GM21447 (cell line): ENCODE results near the gene HTT.

Source experiments
- ATAC-seq: cut with Tn5 transposase; IDR thresholded peaks from one replicate; pipeline ENCODE4 v1.9.1; 2021; ENCODE audit not compliant: unreplicated experiment

HTT gene

DNA sequence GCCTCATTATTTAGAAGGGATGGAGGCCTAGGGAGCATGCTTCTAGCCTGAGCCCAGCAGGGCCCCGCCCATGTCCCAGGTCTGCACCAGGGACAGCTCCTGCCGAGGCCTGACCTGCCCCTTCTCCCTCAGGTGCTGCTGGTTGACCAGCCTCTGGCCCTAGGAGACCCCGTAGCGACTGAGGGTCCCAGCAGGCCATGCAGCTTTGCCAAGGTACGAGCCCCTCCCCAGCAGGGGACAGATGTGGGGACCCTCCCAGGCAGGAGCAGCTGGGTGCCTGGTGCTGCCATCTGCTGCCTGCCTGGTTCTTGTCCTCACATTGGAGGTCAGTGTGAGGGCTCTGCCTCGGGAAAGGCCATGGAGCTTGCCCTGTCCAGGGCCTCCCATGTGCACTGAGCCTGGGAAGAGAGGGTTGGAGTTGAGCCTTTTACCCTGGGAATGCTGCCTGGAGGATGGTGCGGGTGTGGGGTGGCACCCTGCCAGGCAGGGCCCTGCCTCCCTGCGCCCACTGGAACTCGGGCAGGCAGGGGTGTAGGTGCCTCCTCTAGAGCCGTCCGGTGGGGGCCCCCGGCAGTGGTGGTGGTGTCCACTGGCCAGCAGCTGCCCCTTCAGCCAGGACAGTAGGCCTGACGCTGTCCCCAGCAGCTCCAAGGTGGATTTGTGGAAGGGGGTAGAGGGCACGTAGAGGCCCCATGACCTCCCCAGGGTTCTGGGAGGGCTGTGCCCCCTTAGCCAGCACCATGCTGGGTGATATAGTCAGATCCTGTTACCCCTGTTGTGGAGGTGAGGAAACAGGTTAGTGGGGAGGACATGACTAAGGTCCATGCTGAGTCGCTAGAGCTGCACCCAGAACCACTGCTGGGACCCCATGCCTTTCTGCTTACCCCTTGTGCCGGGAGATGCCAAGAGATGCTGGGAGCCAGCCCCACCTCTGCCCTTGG, 172.2 kb downstream of the HTT start:
- ATAC-seq, result no peak

GRCh38 chr4:3247399-3248177, 173.1 kb downstream of the HTT start:
- no peak for ATAC-seq

- ATAC-seq, result no peak
Observed at GRCh38 chr4:3248178-3248480, 173.6 kb downstream of the HTT start.

DNA sequence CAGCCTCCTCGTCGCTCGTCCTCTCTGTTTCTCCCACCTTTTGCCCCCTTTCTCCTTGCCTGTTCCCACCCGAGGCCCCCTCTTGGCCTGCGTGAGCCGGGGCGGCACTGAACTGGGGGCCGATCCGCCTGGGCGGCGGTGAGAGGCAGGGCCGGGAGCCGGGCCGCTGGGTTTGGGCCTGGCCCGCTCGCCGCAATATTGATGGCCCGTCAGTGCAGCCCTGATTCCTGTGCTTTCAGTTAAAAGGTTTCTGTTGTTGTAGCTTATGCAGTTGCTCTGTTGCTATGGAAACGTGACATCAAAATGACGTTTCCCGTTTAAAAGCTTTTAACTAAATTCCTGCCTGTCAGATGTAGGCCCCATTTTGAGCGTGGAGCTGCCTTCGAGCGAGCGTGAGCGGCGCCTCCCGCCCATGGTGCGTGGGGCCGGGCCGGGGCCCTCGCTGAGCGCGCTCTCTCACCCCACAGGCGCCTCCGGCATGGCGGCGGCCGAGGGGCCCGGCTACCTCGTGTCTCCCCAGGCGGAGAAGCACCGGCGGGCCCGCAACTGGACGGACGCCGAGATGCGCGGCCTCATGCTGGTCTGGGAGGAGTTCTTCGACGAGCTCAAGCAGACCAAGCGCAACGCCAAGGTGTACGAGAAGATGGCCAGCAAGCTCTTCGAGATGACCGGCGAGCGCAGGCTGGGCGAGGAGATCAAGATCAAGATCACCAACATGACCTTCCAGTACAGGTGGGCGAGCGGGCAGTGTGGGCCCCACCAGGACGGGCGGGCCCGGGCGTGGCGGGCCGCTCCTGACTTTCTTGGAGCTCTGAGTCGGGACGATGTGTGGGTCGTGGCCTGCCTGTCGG, 174.6 kb downstream of the HTT start, which contains the start of gene MSANTD1:
TSS of gene MSANTD1 (plus strand) at position 349 of the 851 bp plus-strand sequence. CDS start at position 413, 64 bp downstream.
- ATAC-seq, result no peak

DNA sequence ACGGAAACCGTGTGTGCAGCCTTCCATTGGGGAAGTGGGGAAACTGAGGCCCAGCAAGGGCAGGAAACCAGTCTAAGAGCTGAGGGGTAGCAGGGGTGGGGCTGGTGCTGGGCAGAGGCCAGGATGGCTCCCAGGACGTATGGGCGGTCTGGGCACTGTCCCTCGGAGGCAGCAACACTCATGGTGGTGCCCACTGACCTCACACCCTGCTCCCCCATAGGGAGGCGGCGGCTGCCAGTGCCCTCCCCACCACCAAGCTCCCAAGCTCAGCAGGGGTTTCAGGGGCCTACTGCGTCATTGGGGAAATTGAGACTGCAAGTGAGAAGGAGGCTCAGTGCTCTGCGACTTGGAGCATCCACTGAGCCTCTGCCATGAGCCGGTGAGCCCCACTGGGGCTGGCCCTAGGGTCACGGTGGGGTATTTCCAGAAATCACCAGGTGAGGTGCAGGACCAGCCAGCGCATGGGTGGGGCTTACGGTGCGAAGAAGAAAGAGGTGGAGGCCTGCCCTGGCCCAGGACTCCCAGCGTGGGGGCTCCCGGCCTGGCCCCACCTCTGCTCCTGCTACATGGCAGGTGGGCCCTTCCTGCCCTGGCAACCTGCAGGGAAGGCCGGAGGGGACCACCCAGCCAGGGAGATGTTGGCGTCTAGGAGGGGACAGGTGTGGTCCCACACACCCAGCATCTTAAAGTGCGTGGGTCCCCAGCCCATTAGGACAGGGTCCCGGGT, 175.4 kb downstream of the HTT start:
- ATAC-seq, result no peak

DNA sequence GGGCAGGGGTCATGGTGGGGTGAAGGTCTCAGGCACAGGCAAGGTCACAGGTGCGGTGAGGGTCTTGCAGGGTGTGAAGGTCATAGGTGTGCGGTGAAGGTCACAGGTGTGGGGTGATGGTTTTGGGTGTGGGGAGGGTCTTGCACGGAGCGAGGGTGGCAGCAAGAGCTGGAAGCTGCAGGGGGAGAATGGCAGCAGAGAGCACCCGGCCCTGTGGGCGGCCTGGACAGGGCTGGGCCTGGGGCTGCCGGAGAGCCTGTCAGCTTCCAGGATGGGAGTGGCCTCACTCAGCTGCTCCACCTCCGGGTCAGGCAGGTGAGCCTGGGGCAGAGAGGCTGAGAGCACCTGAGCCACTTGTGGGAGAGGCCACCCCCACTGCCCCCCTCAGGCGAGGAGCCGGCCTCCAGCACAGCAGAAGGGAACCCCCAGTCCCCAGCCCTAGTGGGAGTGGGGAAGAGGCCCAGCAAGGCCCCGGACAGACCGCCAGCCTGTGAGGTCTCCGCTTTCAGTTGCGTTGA, 176.0 kb downstream of the HTT start:
- no peak for ATAC-seq

DNA sequence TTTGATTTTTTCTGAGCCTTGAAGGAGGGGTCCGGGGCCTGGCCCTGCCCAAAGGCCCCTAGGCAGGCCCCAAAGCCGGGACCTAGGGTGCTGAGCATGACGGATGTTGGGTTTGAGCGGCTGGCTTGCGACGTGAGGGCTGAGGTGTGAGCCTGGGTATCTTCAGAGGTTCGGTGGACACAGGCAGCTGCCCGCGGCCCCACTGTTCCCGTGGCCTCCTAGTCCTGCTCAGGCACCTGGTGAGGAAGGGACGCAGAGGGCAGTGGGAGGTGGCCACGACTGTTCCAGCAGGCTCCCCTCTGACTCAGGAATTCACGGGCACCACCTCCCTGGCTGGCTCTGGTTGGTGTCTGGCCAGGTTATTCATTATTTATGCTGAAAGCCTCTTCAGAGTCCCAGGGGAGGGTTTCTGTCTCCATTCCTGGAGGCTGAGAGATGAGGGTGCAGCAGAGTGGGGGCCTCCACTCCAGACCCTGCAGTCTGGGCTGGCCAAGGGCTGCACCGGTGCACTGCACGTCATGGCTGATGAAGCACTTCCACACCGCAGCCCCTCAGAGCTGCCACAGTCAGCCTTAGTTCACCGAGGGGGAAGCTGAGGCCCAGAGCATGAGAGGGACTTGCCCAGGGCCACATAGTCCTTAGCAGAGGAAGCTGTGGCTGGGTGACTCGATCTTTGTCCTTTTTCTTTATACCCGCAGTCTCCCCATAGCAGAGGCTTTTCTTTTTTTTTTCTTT, 176.6 kb downstream of the HTT start:
- no peak for ATAC-seq

DNA sequence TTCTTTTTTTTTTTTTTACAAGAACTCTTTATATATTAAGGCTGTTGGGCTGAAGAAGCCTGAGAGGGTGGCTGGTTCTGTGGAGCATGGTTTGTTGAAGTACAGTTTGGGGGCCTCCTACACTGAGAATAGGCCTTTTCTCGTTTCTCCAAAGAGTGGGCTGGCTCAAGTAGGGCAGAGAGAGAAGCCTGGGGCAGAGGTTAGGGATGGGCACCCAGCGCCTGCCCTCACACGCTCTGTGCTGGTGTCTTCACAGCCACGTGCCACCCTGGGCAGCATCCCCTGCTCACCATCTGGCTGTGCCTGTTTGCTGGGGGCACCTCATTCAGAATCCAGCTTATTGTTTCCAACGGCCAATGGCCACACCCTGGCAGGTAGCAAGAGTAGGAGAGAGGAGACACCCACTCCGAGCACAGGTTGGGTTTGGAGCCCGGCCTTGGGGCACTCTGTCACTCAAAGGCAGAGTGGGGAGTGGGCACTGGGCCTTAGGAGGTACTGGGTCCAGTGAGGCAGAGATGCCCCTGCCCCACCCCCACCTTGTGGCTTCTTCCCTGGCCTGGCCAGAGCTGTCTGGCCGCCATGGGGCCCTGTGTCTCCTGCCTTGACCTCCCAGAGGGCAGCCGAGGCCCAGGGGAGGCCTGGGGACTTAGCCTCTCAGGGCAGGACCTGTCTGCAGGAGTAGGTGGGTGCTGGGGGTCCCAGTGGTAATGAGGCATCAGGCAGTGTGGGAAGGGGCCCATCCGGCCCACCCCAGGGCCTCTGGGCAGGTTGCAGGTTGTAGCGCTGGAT, 177.4 kb downstream of the HTT start:
- no peak for ATAC-seq

DNA sequence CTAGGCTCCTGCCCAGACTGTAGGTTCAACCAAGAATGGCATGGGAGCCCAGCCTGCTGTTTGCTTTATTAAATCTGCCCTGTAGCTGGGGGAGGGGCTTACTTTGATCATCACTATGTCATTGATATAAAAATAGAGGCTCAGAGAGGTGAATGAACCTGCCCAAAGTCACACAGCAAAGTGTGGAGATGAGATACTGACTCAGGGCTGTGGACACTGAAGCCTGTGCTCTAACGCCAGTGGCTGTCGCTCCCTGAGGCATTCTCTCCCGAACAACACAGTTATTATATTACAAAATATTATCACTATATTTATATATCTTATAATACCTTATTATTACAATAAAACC, 178.0 kb downstream of the HTT start:
- ATAC-seq, result no peak

DNA sequence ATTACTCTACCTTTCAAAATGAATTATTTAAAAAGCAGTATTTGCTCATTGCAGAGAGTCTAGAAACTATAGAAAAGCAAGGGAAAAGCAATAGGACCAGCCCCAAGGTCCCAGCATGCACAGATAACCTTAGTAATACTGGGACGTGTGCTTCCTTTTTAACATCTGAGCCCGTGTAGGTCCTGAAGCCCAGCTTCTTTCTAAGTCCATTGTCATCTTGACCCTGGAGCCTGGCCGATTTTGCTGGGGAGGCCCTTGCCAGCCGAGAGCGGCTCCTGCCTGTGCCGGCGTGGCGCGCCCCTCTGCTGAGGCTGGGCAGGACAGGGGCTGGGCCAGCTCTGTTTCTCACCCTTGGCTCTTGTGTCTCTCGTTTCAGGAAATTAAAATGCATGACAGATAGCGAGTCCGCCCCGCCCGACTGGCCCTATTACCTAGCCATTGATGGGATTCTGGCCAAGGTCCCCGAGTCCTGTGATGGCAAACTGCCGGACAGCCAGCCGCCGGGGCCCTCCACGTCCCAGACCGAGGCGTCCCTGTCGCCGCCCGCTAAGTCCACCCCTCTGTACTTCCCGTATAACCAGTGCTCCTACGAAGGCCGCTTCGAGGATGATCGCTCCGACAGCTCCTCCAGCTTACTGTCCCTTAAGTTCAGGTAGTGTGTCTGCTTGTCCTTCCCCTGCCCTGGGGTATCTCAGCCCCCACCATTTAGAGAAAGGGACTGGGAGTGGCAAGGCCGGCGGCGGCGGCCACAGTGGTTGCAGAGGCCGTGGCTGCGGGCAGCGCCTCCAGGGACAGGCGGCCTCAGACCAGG, 178.6 kb downstream of the HTT start:
- no peak for ATAC-seq

- no peak for ATAC-seq
Observed at GRCh38 chr4:3253808-3254207, 179.3 kb downstream of the HTT start.

DNA sequence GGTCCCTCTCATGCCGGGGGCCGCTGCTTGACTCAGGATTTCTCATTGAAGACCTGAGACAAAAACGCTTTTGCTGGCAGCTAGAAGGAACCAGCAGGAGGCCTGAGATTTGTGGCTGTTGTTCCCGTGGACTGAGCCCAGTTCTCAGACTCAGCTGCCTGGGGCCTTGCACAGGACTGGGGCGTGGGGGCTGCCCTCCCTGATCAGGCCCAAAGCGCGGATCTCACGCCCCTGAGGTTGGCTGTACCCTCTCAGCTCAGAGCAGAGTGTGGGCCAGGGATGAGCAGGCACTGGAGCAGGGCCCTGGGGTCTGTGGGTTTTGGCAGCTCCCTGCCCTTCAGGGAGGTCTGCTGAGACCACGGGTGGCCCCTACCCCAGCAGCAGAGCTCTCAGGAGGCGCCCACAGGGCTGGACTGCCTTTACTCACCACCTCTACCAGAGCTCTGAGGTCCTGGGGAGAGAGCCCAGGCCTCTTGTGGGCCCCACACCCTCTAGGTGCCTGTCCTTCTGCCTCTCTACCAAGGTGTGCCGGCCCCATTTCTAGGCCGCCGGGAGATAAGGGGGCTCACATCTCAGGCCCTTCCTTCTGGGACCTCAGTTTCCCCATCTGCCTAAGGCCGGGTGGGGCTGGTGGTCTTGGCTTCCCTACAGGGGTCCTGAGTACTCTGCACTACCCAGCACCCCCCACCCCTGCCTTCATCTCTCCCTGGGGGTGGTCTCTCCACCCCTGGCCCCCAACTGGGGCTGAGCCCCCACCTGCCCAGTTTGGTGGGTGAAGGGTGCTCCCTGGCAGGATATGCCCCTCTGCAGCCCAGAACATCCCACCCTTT, 180.0 kb downstream of the HTT start:
- no peak for ATAC-seq

DNA sequence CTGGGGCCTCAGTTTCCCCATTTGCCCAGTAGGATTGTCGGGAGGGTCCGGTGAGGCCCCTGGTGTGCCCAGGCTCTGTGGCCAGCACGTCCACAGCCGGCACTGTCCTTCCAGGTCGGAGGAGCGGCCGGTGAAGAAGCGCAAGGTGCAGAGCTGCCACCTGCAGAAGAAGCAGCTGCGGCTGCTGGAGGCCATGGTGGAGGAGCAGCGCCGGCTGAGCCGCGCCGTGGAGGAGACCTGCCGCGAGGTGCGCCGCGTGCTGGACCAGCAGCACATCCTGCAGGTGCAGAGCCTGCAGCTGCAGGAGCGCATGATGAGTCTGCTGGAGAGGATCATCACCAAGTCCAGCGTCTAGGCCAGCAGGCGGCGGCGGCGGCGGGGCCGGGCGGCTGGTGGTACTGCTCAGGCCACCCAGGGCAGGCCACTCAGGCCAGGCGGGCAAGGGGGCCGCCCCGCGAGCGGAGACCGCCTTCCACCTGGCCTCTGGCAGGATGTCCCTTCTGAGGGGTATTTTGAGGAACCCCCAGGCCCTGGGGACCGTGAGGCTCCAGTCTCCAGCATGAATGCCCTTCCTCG, 181.2 kb downstream of the HTT start:
- ATAC-seq, result no peak

DNA sequence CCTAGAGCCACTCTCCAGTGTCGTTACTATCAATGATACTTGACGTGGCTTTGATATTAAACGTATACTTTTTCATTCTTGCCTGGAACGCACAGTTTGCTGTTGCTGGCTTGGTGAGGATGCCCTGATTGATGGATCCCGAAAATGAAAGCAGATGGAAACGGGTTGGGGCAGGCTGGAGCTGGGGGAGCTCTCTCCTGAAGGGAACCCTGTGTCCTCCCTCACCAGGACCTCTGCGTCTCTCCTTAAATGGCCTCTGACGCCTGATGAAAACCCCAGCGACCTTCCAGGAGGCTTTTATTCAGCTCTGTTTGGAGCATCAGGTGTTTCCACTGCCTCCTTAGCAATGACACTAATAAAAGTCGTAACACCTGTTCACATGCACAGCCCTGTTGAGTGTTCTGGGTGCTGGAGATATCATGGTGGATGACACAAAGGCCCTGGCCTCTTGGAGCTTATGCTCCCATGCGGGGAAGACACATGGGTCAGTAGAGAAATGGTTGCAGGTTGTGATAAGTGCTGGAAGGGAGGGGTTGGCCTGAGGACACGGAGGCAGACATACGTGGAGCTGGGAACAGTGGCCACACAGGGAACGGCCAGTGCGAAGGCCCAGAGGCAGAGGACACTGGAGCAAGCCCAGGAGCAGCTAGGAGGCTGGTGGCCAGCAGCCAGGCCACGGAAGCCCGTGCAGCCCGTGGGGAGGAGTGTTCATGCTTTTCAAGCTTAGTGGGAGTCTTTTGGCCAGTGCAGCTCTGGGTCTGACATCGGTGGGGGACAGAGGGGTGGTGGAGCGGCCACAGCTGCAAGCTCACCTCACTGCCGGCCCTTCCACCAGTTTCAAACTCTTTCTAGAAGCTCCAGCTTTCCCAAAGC, 182.0 kb downstream of the HTT start:
- no peak for ATAC-seq

- no peak for ATAC-seq
Observed at GRCh38 chr4:3257103-3257555, 182.6 kb downstream of the HTT start.
